Heart left ventricle (tissue), 16 donors: Measurements from ENCODE around the gene PTBP2. TPM values are rescaled to one million over a fixed set of nuclear protein-coding genes. Genes with fewer than 3 reads are reported as not detected.

Experiments used
- ATAC-seq, 4 donors: fragments of 200-7000 bp; cut with Tn5 transposase; one replicate each; pipeline ENCODE4 v1.9.1; 2020 to 2022; ENCODE audit warnings: moderate library complexity in 4 of 4, mild to moderate bottlenecking in 3 of 4, moderate number of reproducible peaks in 1 of 4
- DNase-seq, 5 donors: peaks; one replicate each; pipeline ENCODE4 v3.0.0-alpha.2; 2020
- H3K27ac ChIP-seq, 12 donors: fragments of 200-600 bp; sonication (generic) in 4 of 12; one replicate each; pipeline versions ENCODE4 v1.5.0 to v1.8.0; 2016 to 2022; ENCODE audit warnings: mild to moderate bottlenecking in 2 of 12
- H3K27me3 ChIP-seq, 9 donors: fragments of 200-600 bp; sonication (generic) in 2 of 9; one replicate each; pipeline versions ENCODE4 v1.5.1 to v1.8.0; 2016 to 2022; ENCODE audit warnings: mild to moderate bottlenecking in 3 of 9
- H3K36me3 ChIP-seq, 9 donors: fragments of 200-600 bp; sonication (generic) in 2 of 9; one replicate each; pipeline versions ENCODE4 v1.5.0 to v1.8.0; 2018 to 2022; ENCODE audit warnings: mild to moderate bottlenecking in 2 of 9
- H3K4me1 ChIP-seq, 12 donors: fragments of 200-600 bp; sonication (generic) in 4 of 12; one replicate each; pipeline versions ENCODE4 v1.5.0 to v1.8.0; 2016 to 2022; ENCODE audit warnings: mild to moderate bottlenecking in 3 of 12
- H3K4me3 ChIP-seq, 12 donors: fragments of 200-600 bp; sonication (generic) in 4 of 12; one replicate each; pipeline versions ENCODE4 v1.5.0 to v1.8.0; 2017 to 2022; ENCODE audit warnings: mild to moderate bottlenecking in 9 of 12, moderate library complexity in 4 of 12
- H3K9me3 ChIP-seq, 12 donors: fragments of 200-600 bp; sonication (generic) in 4 of 12; one replicate each; pipeline versions ENCODE4 v1.5.0 to v1.8.0; 2016 to 2022; ENCODE audit warnings: mild to moderate bottlenecking in 1 of 12
- POLR2A ChIP-seq, 2 donors: fragments of 450-650 bp; IDR thresholded peaks; one replicate each; pipeline ENCODE4 v1.6.1; 2017; ENCODE audit warnings: antibody characterized with exemption in 2 of 2, mild to moderate bottlenecking in 2 of 2, moderate library complexity in 2 of 2
- WGBS, 4 donors: extraction: QIAGEN DNeasy Blood & Tissue Kit in 2 of 4; methylation state at CpG; one replicate each; pipeline versions ENCODE4 v1.1.5 to v1.1.7; 2013 to 2018; 5-methylcytosine and 5-hydroxymethylcytosine counted together
- intact Hi-C, 10 donors: fragments of 100-400 bp; cut with DNase I; formaldehyde crosslinking; loops; one replicate each; pipeline versions ENCODE4 v1.11.1 to v1.14.2; 2022
- polyA plus RNA-seq, 2 donors: library from polyadenylated mRNA; stranded (reverse); fragments of 200-250 nt; gene quantifications; one replicate each; pipeline ENCODE4 v1.2.3, GENCODE V29; 2013
- total RNA-seq, 9 donors: library from RNA; depleted of rRNA in 2 of 9; stranded (reverse); fragments of >200 nt in 2 of 9; fragmentation: NEBNext Ultra II Directional in 3 of 9; extraction: Animal tissue kit (Norgen Biotek cat#: 25700) in 3 of 9; gene quantifications; one replicate each; pipeline versions ENCODE4 v1.1.0 to v1.2.4, GENCODE V29; 2016 to 2023
- TF ChIP-seq, protein P1 (sequence below), 12 donors: fragments of 200-600 bp; sonication (generic) in 4 of 12; IDR thresholded peaks; one replicate each; pipeline versions ENCODE4 v1.5.0 to v1.8.0; 2018 to 2022; ENCODE audit warnings: antibody characterized with exemption in 12 of 12, mild to moderate bottlenecking in 5 of 12
- donor health status: ischemic (EF 13 %, LVEDD 7.1; RV severe dilation, severe dysfunction).
- donor health status: healthy with polysubstance abuse.
- donor health status: DM: no; HTN: yes; CAD: no.
- donor health status: DM: no; HTN: no; CAD: no.
- donor health status: ischemic (EF 25% LVEDD 6.9; RV normal size, moderate dysfunction).
- donor health status: ischemic (EF 25% LVEDD 5.7; RV mildly dilated, moderate dysfunction).
- donor health status: healthy.
- donor health status: DM: yes; HTN: yes; CAD: no.
- donor health status: ischemic (EF 35%, LVEDD 5.7; RV mildly dilated, moderate dysfunction).
- donor health status: nonischemic (EF 11% LVEDD 7.7; RV severe dilation, severe dysfunction).
- donor health status: DM: yes; HTN: yes; CAD: no.
- donor health status: PGD.
- donor health status: ischemic (EF 29% LVEDD 5.4; RV normal size, mild dysfunction).
- donor health status: nonischemic (EF 23%, LVEDD 6.1; RV moderate dilation, normal function).

PTBP2 gene
- total and polyA plus RNA-seq, 11 donors = 6.9 to 17.6 (median 12.2) TPM

DNA sequence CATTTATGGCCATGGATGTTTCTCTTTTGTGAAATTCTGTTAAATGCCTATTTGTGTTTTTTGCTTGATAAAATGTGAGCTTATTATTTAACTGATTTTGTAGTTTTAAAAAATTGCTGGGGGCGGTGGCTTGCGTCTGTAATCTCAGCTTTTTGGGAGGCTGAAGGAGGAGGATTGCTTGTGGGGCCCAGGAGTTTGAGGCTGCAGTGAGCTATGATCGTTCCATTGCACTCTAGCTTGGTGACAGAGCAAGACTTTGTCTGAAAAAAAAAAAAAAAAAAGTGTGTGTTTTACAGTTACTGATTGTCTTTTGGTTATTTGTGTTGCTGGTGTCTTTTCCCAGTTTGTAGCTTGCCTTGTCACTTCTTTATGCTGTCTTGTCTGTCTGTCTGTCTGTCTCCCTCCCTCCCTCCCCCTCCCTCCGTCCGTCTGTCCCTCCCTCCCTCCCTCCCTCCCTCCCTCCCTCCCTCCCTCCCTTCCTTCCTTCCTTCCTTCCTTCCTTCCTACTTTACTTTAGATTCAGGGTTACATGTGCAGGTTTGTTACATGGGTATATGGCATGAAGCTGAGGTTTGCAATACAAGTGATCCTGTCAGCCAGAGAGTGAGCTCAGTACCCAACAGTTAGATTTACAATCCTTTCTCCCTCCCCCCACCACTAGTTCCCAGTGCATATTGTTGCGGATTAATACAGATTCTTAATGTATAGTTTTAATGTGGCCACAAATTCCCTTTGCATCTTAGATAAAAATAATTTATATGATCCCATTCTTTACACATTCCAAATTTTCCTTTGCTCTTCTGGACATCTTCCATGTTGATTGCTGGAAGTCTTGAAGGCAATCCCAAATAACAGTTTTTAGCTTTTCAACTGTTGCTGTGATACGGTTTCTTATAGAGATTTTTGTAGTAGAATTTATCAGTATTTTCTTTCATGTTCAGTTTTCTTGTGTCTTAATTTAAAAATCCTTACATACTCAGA is 25.1 kb downstream of the PTBP2 start:
- intact Hi-C loops = no loop called here
- no peak for TF ChIP-seq POLR2A (IDR thresholded peaks at IDR 0.05)
- TF ChIP-seq, protein P1, sequence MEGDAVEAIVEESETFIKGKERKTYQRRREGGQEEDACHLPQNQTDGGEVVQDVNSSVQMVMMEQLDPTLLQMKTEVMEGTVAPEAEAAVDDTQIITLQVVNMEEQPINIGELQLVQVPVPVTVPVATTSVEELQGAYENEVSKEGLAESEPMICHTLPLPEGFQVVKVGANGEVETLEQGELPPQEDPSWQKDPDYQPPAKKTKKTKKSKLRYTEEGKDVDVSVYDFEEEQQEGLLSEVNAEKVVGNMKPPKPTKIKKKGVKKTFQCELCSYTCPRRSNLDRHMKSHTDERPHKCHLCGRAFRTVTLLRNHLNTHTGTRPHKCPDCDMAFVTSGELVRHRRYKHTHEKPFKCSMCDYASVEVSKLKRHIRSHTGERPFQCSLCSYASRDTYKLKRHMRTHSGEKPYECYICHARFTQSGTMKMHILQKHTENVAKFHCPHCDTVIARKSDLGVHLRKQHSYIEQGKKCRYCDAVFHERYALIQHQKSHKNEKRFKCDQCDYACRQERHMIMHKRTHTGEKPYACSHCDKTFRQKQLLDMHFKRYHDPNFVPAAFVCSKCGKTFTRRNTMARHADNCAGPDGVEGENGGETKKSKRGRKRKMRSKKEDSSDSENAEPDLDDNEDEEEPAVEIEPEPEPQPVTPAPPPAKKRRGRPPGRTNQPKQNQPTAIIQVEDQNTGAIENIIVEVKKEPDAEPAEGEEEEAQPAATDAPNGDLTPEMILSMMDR (IDR thresholded peaks at IDR 0.05) = no peak
- no peak for DNase-seq
- 70 to 73% (median 71%) methylated on average over 7 of the region's 7 CpGs for WGBS, 4 donors
- Histone ChIP-seq H3K27me3 (no peaks in the 10 kb centered on the region), H3K9me3 (peaks cover 0 to 3% (median 0%) of the 10 kb centered on the region in 12 donors), H3K27ac (no peak overlapping the region), H3K36me3 (peaks cover 0 to 6% (median 0%) of the 10 kb centered on the region in 9 donors), H3K4me3 (no peak overlapping the region), H3K4me1 (peaks cover 0 to 41% (median 11%) of the 10 kb centered on the region in 12 donors)
- ATAC-seq = no peak

DNA sequence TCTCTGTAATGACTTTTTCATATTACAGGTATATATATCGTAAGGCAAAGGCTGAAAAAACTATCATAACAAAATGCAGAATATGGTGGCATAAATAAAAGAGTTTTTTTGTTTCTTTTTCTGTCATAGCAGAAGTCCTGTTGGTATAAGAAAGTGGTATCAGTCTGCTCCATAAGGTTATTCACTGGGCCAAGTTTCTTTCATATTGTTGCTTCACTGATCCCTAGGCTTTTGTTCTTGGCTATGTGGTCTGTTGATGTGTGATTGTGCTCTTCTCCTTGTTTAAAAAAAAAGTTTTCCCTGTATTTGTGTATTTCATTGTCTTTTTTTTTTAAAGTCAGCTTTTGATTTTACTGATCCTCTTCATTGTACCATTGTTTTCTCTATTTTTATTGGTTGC is 26.0 kb downstream of the PTBP2 start:
- no peak for TF ChIP-seq POLR2A (IDR thresholded peaks at IDR 0.05)
- TF ChIP-seq, protein P1 (IDR thresholded peaks at IDR 0.05) = no peak
- ATAC-seq (peak in 1 of 4 donors; percentile 46), DNase-seq (no peak)
- Histone ChIP-seq H3K36me3 (peaks cover 0 to 15% (median 5%) of the 10 kb centered on the region in 9 donors), H3K4me1 (peaks cover 0 to 35% (median 8%) of the 10 kb centered on the region in 12 donors), H3K9me3 (peaks cover 0 to 3% (median 0%) of the 10 kb centered on the region in 12 donors), H3K4me3 (no peak overlapping the region), H3K27me3 (no peaks in the 10 kb centered on the region), H3K27ac (no peak overlapping the region)
- 95 to 100% (median 96%) methylated on average over 1 of the region's 1 CpG for WGBS, 4 donors
- intact Hi-C loops = no loop called here

DNA sequence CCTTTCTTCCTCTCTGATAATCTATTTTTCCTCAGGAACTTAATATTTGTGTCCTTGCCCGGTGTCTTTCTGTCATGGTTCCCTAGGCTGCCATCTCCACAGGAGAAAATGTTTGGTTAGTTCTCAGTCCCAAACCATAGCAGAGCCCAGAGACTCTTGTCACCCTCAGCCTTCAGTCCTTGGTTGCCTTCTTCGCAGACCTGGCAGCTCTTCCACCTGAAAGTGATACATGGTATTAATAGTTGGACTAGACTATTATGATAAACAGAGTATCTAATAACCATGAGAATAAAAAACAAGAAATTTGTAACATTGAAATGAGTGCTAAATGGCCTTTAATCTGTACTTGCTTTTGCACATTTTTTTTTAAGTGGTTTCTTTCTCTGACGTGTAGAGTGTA is 26.5 kb downstream of the PTBP2 start:
- intact Hi-C loops = no loop called here
- TF ChIP-seq, protein P1 (IDR thresholded peaks at IDR 0.05) = no peak
- TF ChIP-seq POLR2A (IDR thresholded peaks at IDR 0.05) = no peak
- ATAC-seq (no peak), DNase-seq (no peak)
- Histone ChIP-seq H3K4me1 (peaks cover 0 to 35% (median 8%) of the 10 kb centered on the region in 12 donors), H3K9me3 (peaks cover 0 to 1% (median 0%) of the 10 kb centered on the region in 12 donors), H3K36me3 (peaks cover 0 to 20% (median 10%) of the 10 kb centered on the region in 9 donors), H3K4me3 (no peak overlapping the region), H3K27me3 (no peaks in the 10 kb centered on the region), H3K27ac (no peak overlapping the region)
- WGBS, 4 donors = 67 to 83% (median 79%) methylated on average over 3 of the region's 3 CpGs

DNA sequence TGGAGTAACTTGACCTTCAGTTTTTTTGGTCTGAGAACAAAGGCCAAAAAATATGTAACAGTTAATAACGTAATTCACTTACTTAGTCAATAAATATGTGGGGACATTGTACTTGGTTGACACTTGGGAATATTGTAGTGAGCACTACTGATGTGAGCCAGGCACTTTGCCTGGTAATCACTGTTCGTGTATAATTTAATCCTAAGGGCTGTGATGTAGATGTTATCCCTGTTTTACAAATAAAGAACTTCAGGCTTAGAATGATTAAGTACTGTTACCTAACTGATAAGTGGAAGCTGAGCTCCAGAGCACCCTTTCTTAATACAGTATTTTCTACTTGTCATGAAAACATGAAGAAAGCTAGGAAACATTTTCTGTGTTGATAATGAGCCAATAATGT is 28.0 kb downstream of the PTBP2 start:
- DNase-seq = no peak
- H3K4me1 ChIP-seq = peaks cover 0 to 28% (median 7%) of the 10 kb centered on the region in 12 donors
- no peak for ATAC-seq
- no peaks in the 10 kb centered on the region for H3K27me3 ChIP-seq
- TF ChIP-seq, protein P1 (IDR thresholded peaks at IDR 0.05) = no peak
- TF ChIP-seq POLR2A (IDR thresholded peaks at IDR 0.05) = no peak
- no peak overlapping the region for H3K27ac ChIP-seq
- WGBS, 4 donors = 38 to 59% (median 46%) methylated on average over 2 of the region's 2 CpGs
- intact Hi-C loops = loop anchor here in 1 of 10 donors (10.0 kb wide), 1 partner anchor 515 kb away; no protein-coding TSS in a partner anchor
- H3K9me3 ChIP-seq = no peaks in the 10 kb centered on the region
- H3K36me3 ChIP-seq = peaks cover 0 to 35% (median 23%) of the 10 kb centered on the region in 9 donors
- H3K4me3 ChIP-seq = no peak overlapping the region
